ENCODE results near the gene GPR63.

GPR63 gene

DNA sequence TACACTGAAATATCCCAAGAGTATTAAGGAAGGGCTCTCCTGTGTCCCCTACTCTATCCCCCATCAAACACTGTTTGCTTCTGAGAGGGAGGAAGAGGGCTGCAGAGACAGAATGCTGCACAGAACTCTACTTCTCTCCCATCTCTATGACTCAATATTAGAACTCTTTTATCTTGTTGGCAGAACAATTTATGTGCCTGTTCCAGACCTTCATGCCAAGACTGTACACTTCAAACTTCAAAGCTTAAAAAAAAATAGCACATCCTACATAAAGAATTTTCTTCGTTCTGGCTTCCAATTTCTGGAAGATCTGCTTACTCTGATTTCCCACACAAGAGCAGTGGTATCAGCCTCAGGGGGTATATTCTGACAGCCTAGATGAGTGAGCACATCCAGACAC, 19.6 kb upstream of the GPR63 start:
- no peak for TF ChIP-seq EZH2phosphoT487 (IDR thresholded peaks at IDR 0.05; ENCODE audit: borderline replicate concordance, low read length)
- H3K27ac ChIP-seq (ENCODE audit: low read depth, low read length) = no peak overlapping the region

DNA sequence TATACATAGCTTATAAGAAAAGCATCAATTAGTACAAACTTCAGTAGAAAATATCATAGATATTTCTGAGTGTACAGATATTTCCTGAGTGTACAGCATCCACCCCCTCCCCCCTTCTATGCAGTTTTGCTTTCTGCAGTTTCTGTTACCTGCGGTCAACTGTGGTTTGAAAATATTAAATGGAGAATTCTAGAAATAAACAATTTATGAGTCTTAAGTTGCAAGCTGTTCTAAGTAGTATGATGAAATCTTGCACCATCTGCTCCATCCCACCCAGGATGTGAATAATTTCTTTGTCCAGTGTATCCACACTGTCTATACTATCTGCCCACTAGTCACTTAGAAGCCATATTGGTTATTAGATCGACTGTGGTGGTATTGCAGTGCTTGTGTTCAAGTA, 15.8 kb upstream of the GPR63 start:
- no peaks in the 10 kb centered on the region for H3K36me3 ChIP-seq (ENCODE audit: control insufficient read depth, low read length)

More for the DNA sequence above, 19.6 kb upstream of the GPR63 start:
- Histone ChIP-seq H4K20me1 (ENCODE audit: control insufficient read depth, insufficient read depth, low read depth, low read length) (no peaks in the 10 kb centered on the region), H3K9me2 (replicated peaks; ENCODE audit: control insufficient read depth, low read length) (no peaks in the 10 kb centered on the region), H3K4me2 (ENCODE audit: low read length) (no peak overlapping the region), H3K79me2 (ENCODE audit: control insufficient read depth, low read length) (no peaks in the 10 kb centered on the region), H3K27me3 (ENCODE audit: control insufficient read depth, low read length) (no peaks in the 10 kb centered on the region; the same call in 1 of the 2 replicates), H3F3A (ENCODE audit: control insufficient read depth, insufficient read depth) (no peaks in the 10 kb centered on the region), H3K9me3 (ENCODE audit: control insufficient read depth, insufficient read depth, low read length) (no peaks in the 10 kb centered on the region), H3K36me3 (ENCODE audit: control insufficient read depth, low read length) (no peaks in the 10 kb centered on the region), H3K4me3 (ENCODE audit: low read length) (no peak overlapping the region), H3K4me1 (ENCODE audit: control insufficient read depth, low read length) (no peaks in the 10 kb centered on the region)

DNA sequence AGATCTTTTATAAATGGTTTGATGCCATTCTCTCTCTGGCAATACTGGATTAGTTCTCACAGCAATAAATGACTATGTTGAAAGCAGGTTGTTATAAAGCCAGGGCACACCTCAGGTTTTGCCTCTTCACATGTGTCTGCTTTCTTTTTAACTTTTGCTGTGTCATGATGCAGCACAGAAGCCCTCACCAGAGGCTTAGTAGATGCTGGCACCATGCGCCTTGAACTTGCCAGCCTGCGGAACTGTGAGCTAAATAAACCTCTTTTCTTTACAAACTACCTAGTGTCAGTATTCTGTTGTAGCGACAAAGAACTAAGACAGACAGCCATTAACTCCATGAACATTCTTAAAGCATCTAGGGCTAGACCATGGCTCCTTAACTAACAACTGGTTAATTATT, 15.3 kb upstream of the GPR63 start:
- Histone ChIP-seq H3K4me1 (ENCODE audit: control insufficient read depth, low read length) (no peaks in the 10 kb centered on the region), H3K4me2 (ENCODE audit: low read length) (no peak overlapping the region)

More for the DNA sequence above, 15.8 kb upstream of the GPR63 start:
- H4K20me1 ChIP-seq (ENCODE audit: control insufficient read depth, insufficient read depth, low read depth, low read length) = no peaks in the 10 kb centered on the region
- H3K27ac ChIP-seq (ENCODE audit: low read depth, low read length) = no peak overlapping the region
- H3K9me2 ChIP-seq (replicated peaks; ENCODE audit: control insufficient read depth, low read length) = no peaks in the 10 kb centered on the region
- no peak for TF ChIP-seq EZH2phosphoT487 (IDR thresholded peaks at IDR 0.05; ENCODE audit: borderline replicate concordance, low read length)
- TF ChIP-seq, protein P1, sequence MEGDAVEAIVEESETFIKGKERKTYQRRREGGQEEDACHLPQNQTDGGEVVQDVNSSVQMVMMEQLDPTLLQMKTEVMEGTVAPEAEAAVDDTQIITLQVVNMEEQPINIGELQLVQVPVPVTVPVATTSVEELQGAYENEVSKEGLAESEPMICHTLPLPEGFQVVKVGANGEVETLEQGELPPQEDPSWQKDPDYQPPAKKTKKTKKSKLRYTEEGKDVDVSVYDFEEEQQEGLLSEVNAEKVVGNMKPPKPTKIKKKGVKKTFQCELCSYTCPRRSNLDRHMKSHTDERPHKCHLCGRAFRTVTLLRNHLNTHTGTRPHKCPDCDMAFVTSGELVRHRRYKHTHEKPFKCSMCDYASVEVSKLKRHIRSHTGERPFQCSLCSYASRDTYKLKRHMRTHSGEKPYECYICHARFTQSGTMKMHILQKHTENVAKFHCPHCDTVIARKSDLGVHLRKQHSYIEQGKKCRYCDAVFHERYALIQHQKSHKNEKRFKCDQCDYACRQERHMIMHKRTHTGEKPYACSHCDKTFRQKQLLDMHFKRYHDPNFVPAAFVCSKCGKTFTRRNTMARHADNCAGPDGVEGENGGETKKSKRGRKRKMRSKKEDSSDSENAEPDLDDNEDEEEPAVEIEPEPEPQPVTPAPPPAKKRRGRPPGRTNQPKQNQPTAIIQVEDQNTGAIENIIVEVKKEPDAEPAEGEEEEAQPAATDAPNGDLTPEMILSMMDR (IDR thresholded peaks at IDR 0.05; ENCODE audit: low read depth, low read length, poor library complexity, severe bottlenecking) = no peak
- no peak overlapping the region for H3K4me2 ChIP-seq (ENCODE audit: low read length)
- no peaks in the 10 kb centered on the region for H3F3A ChIP-seq (ENCODE audit: control insufficient read depth, insufficient read depth)
- H3K79me2 ChIP-seq (ENCODE audit: control insufficient read depth, low read length) = no peaks in the 10 kb centered on the region
- H3K4me3 ChIP-seq (ENCODE audit: low read length) = no peak overlapping the region
- H3K9me3 ChIP-seq (ENCODE audit: control insufficient read depth, insufficient read depth, low read length) = no peaks in the 10 kb centered on the region
- no peaks in the 10 kb centered on the region for H3K27me3 ChIP-seq (ENCODE audit: control insufficient read depth, low read length)
- no peaks in the 10 kb centered on the region for H3K4me1 ChIP-seq (ENCODE audit: control insufficient read depth, low read length)

DNA sequence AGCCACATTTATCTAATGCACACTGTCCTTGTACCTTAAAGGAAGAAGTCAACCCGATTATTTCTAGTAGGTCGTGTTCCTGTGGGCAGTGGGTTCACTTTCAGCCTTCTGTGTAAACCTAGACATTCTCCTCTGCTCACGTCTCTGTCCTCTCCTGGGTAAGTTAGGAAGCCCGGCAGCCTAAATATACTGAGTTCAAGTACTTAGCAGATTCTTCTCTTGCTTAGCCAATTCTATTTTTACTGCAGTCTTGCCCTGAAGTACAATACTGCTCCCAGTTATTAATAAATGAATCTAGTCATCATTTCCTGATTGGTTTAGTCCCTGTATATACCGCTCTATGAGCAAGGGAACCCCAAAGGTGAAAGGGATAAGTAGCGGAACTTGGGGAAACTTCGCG, 14.6 kb upstream of the GPR63 start:
- Histone ChIP-seq H3K27ac (ENCODE audit: low read depth, low read length) (no peak overlapping the region), H3K9me3 (ENCODE audit: control insufficient read depth, insufficient read depth, low read length) (no peaks in the 10 kb centered on the region)

More for the DNA sequence above, 15.3 kb upstream of the GPR63 start:
- H3F3A ChIP-seq (ENCODE audit: control insufficient read depth, insufficient read depth) = no peaks in the 10 kb centered on the region
- no peak for TF ChIP-seq EZH2phosphoT487 (IDR thresholded peaks at IDR 0.05; ENCODE audit: borderline replicate concordance, low read length)
- TF ChIP-seq, protein P1 (IDR thresholded peaks at IDR 0.05; ENCODE audit: low read depth, low read length, poor library complexity, severe bottlenecking) = no peak
- H3K9me3 ChIP-seq (ENCODE audit: control insufficient read depth, insufficient read depth, low read length) = no peaks in the 10 kb centered on the region
- no peaks in the 10 kb centered on the region for H3K36me3 ChIP-seq (ENCODE audit: control insufficient read depth, low read length)
- no peak overlapping the region for H3K27ac ChIP-seq (ENCODE audit: low read depth, low read length)
- no peaks in the 10 kb centered on the region for H3K9me2 ChIP-seq (replicated peaks; ENCODE audit: control insufficient read depth, low read length)
- H4K20me1 ChIP-seq (ENCODE audit: control insufficient read depth, insufficient read depth, low read depth, low read length) = no peaks in the 10 kb centered on the region
- H3K27me3 ChIP-seq (ENCODE audit: control insufficient read depth, low read length) = no peaks in the 10 kb centered on the region
- no peak overlapping the region for H3K4me3 ChIP-seq (ENCODE audit: low read length)
- H3K79me2 ChIP-seq (ENCODE audit: control insufficient read depth, low read length) = no peaks in the 10 kb centered on the region

More for the DNA sequence above, 14.6 kb upstream of the GPR63 start:
- TF ChIP-seq, protein P1 (IDR thresholded peaks at IDR 0.05; ENCODE audit: low read depth, low read length, poor library complexity, severe bottlenecking) = no peak
- no peak for TF ChIP-seq EZH2phosphoT487 (IDR thresholded peaks at IDR 0.05; ENCODE audit: borderline replicate concordance, low read length)
- no peaks in the 10 kb centered on the region for H3F3A ChIP-seq (ENCODE audit: control insufficient read depth, insufficient read depth)
- H3K4me1 ChIP-seq (ENCODE audit: control insufficient read depth, low read length) = no peaks in the 10 kb centered on the region
- no peaks in the 10 kb centered on the region for H3K36me3 ChIP-seq (ENCODE audit: control insufficient read depth, low read length)
- no peaks in the 10 kb centered on the region for H3K27me3 ChIP-seq (ENCODE audit: control insufficient read depth, low read length)
- H3K4me2 ChIP-seq (ENCODE audit: low read length) = no peak overlapping the region
- no peaks in the 10 kb centered on the region for H3K79me2 ChIP-seq (ENCODE audit: control insufficient read depth, low read length)
- no peak overlapping the region for H3K4me3 ChIP-seq (ENCODE audit: low read length)
- H4K20me1 ChIP-seq (ENCODE audit: control insufficient read depth, insufficient read depth, low read depth, low read length) = no peaks in the 10 kb centered on the region
- no peaks in the 10 kb centered on the region for H3K9me2 ChIP-seq (replicated peaks; ENCODE audit: control insufficient read depth, low read length)
